ENCODE data around the gene KLHDC2.

The KLHDC2 gene

DNA sequence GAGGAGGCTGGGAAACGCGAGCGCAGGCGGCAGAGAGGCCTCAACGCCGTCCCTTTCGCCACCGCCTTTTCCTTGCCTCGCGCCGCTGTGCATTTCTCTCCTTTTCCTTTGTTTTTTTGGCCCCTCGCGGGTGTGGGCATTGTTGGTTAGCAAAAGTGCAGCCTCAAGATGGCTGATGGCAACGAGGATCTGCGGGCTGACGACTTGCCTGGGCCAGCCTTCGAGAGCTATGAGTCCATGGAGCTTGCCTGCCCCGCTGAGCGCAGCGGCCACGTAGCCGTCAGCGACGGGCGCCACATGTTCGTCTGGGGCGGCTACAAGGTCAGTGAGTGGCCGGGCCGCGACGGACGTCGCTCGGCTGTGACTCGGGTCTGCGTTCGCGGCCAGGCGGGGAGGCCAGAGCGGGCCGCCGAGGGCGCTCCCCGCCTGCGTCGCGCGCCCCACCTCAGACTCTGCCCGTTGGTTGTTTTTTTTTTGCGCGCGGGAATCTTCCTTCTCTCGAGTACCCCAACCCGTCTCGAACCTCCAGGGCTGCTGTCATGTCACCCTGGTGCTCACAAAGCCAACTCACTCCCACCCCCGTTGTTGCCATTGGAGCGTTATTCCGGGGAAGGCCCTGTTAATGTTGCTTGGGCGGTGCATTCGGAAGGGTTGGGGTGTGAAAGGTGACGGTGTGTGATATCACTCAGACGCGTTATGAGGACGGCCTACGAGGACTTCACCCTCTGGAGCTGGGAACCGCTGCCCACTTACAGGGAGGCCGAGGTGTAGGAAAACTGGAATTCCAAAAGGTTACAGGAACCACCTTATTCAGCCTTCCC is 558 bp downstream of the KLHDC2 start:
- Histone ChIP-seq H3K4me1 (ENCODE audit: control insufficient read depth, low read length) (peaks cover 51% of the 10 kb centered on the region), H3K9me2 (replicated peaks; ENCODE audit: control insufficient read depth, low read length) (no peaks in the 10 kb centered on the region), H3F3A (ENCODE audit: control insufficient read depth, insufficient read depth) (peaks cover 12% of the 10 kb centered on the region), H3K4me3 (ENCODE audit: low read length) (peak overlapping the region; percentile 89), H4K20me1 (ENCODE audit: control insufficient read depth, insufficient read depth, low read depth, low read length) (no peaks in the 10 kb centered on the region; the same call in 1 of the 2 replicates), H3K4me2 (ENCODE audit: low read length) (peak overlapping the region; percentile 80), H3K79me2 (ENCODE audit: control insufficient read depth, low read length) (peaks cover 33% of the 10 kb centered on the region), H3K36me3 (ENCODE audit: control insufficient read depth, low read length) (peaks cover 12% of the 10 kb centered on the region; the same call in 1 of the 2 replicates), H3K27me3 (ENCODE audit: control insufficient read depth, low read length) (no peaks in the 10 kb centered on the region), H3K27ac (ENCODE audit: low read depth, low read length) (peak overlapping the region; percentile 89), H3K9me3 (ENCODE audit: control insufficient read depth, insufficient read depth, low read length) (no peaks in the 10 kb centered on the region)
- no peak for TF ChIP-seq CTCF (IDR thresholded peaks at IDR 0.05; ENCODE audit: low read depth, low read length, poor library complexity, severe bottlenecking)
- TF ChIP-seq EZH2phosphoT487 (IDR thresholded peaks at IDR 0.05; ENCODE audit: borderline replicate concordance, low read length) = no peak

GRCh38 chr14:49769171-49769570 is 1.2 kb downstream of the KLHDC2 start:
- no peaks in the 10 kb centered on the region for H3K9me3 ChIP-seq (ENCODE audit: control insufficient read depth, insufficient read depth, low read length)
- H3K27ac ChIP-seq (ENCODE audit: low read depth, low read length) = peak overlapping the region; percentile 89
- TF ChIP-seq EZH2phosphoT487 (IDR thresholded peaks at IDR 0.05; ENCODE audit: borderline replicate concordance, low read length) = no peak
- no peak for TF ChIP-seq CTCF (IDR thresholded peaks at IDR 0.05; ENCODE audit: low read depth, low read length, poor library complexity, severe bottlenecking)
- peak overlapping the region; percentile 80 for H3K4me2 ChIP-seq (ENCODE audit: low read length)
- H3K4me1 ChIP-seq (ENCODE audit: control insufficient read depth, low read length) = peaks cover 51% of the 10 kb centered on the region
- H3K79me2 ChIP-seq (ENCODE audit: control insufficient read depth, low read length) = peaks cover 33% of the 10 kb centered on the region
- H3K27me3 ChIP-seq (ENCODE audit: control insufficient read depth, low read length) = no peaks in the 10 kb centered on the region
- H4K20me1 ChIP-seq (ENCODE audit: control insufficient read depth, insufficient read depth, low read depth, low read length) = no peaks in the 10 kb centered on the region; the same call in 1 of the 2 replicates
- H3F3A ChIP-seq (ENCODE audit: control insufficient read depth, insufficient read depth) = peaks cover 12% of the 10 kb centered on the region
- H3K4me3 ChIP-seq (ENCODE audit: low read length) = peak overlapping the region; percentile 89
- H3K36me3 ChIP-seq (ENCODE audit: control insufficient read depth, low read length) = peaks cover 17% of the 10 kb centered on the region
- no peaks in the 10 kb centered on the region for H3K9me2 ChIP-seq (replicated peaks; ENCODE audit: control insufficient read depth, low read length)

DNA sequence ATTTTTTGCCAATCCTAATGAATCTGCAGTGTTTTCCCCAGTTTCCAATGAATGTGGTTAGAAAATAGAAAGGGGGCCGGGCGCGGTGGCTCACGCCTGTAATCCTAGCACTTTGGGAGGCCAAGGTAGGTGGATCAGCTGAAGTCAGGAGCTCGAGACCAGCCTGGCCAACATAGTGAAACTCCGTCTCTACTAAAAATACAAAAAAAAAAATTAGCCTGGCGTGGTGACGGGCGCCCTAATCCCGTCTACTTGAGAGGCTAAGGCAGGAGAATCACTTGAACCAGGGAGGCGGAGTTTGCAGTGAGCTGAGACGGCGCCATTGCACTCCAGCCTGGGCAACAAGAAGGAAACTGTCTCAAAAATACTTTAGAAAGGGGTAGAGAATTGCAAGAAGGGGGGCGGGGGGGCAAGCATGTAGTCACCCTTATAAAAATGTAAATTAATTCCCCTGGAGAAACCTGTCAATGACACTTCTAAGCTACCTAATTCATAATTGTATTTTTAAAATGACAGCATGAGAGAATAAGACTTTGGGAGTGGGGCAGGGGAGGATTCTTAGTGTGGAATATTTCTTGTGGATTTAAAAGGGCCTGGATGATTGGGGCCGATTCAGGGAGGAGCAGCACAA is 1.7 kb downstream of the KLHDC2 start:
- Histone ChIP-seq H3K36me3 (ENCODE audit: control insufficient read depth, low read length) (peaks cover 22% of the 10 kb centered on the region), H3K9me2 (replicated peaks; ENCODE audit: control insufficient read depth, low read length) (no peaks in the 10 kb centered on the region), H3K4me1 (ENCODE audit: control insufficient read depth, low read length) (peaks cover 51% of the 10 kb centered on the region), H3K27me3 (ENCODE audit: control insufficient read depth, low read length) (no peaks in the 10 kb centered on the region), H3K9me3 (ENCODE audit: control insufficient read depth, insufficient read depth, low read length) (no peaks in the 10 kb centered on the region), H3K27ac (ENCODE audit: low read depth, low read length) (peak overlapping the region; percentile 89), H3K4me3 (ENCODE audit: low read length) (peak overlapping the region; percentile 89), H3K79me2 (ENCODE audit: control insufficient read depth, low read length) (peaks cover 33% of the 10 kb centered on the region), H4K20me1 (ENCODE audit: control insufficient read depth, insufficient read depth, low read depth, low read length) (no peaks in the 10 kb centered on the region; the same call in none of the 2 replicates), H3F3A (ENCODE audit: control insufficient read depth, insufficient read depth) (peaks cover 17% of the 10 kb centered on the region), H3K4me2 (ENCODE audit: low read length) (peak overlapping the region; percentile 80)
- TF ChIP-seq CTCF (IDR thresholded peaks at IDR 0.05; ENCODE audit: low read depth, low read length, poor library complexity, severe bottlenecking) (no peak), EZH2phosphoT487 (IDR thresholded peaks at IDR 0.05; ENCODE audit: borderline replicate concordance, low read length) (no peak)

All from DOHH2 (cell line).